NCI-H460 (cell line): ENCODE measurements around the gene SLC2A1. TPM values are rescaled to one million over a fixed set of nuclear protein-coding genes. Genes with fewer than 3 reads are reported as not detected.
A peak's percentile ranks its signal among the peaks of the same experiment; 100 is the strongest.

Experiments used
- DNase-seq: peaks from one replicate; pipeline ENCODE4 v3.0.0-alpha.2; 2016; ENCODE audit warnings: low read depth; ENCODE audit errors: extremely low read depth
- total RNA-seq: library from RNA; depleted of rRNA; stranded (reverse); fragments of >200 nt; shearing (Covaris generic); gene quantifications from 2 replicates; pipeline ENCODE4 v1.2.3, GENCODE V29; 2014

Gene SLC2A1
- total RNA-seq, 1 experiment from 2014 or later: 170 TPM

- no peak for DNase-seq
Observed at GRCh38 chr1:42944246-42944928, 14.3 kb downstream of the SLC2A1 start.

GRCh38 chr1:42943728-42944127 is 14.9 kb downstream of the SLC2A1 start:
- no peak for DNase-seq

- DNase-seq: no peak
Observed at GRCh38 chr1:42943166-42943565, 15.5 kb downstream of the SLC2A1 start.

- no peak for DNase-seq
Observed at GRCh38 chr1:42942444-42942843, 16.2 kb downstream of the SLC2A1 start.

- peak; percentile 80 for DNase-seq
Observed at GRCh38 chr1:42941640-42942330, 16.9 kb downstream of the SLC2A1 start.

- peak; percentile 83 for DNase-seq
Observed at GRCh38 chr1:42940851-42941639, 17.6 kb downstream of the SLC2A1 start.

GRCh38 chr1:42938645-42939615 is 19.7 kb downstream of the SLC2A1 start:
- no peak for DNase-seq

- DNase-seq: no peak
Observed at GRCh38 chr1:42937836-42938644, 20.6 kb downstream of the SLC2A1 start.

GRCh38 chr1:42937141-42937696 is 21.4 kb downstream of the SLC2A1 start:
- peak; percentile 78 for DNase-seq

- peak; percentile 61 for DNase-seq
Observed at GRCh38 chr1:42936309-42937078, 22.2 kb downstream of the SLC2A1 start.

- no peak for DNase-seq
Observed at GRCh38 chr1:42935971-42936308, 22.7 kb downstream of the SLC2A1 start.

GRCh38 chr1:42935313-42935895 is 23.3 kb downstream of the SLC2A1 start:
- no peak for DNase-seq

- DNase-seq: no peak
Observed at GRCh38 chr1:42934541-42935312, 23.9 kb downstream of the SLC2A1 start.

GRCh38 chr1:42933610-42934491 is 24.8 kb downstream of the SLC2A1 start:
- DNase-seq: no peak

GRCh38 chr1:42933060-42933586 is 25.5 kb downstream of the SLC2A1 start:
- DNase-seq: no peak

- DNase-seq: no peak
Observed at GRCh38 chr1:42932442-42932941, 26.2 kb downstream of the SLC2A1 start.
